ENCODE results near the gene LILRB3. TPM values are rescaled to one million over a fixed set of nuclear protein-coding genes. Genes with fewer than 3 reads are reported as not detected.

LILRB3 gene
- total and polyA plus RNA-seq, 2 donors from 2014 or later: 1.4 to 10.0 TPM

- intact Hi-C loops (cut with DNase I): no loop called here
Measured at GRCh38 chr19:54169149-54169740, 53.6 kb downstream of the LILRB3 start.

DNA sequence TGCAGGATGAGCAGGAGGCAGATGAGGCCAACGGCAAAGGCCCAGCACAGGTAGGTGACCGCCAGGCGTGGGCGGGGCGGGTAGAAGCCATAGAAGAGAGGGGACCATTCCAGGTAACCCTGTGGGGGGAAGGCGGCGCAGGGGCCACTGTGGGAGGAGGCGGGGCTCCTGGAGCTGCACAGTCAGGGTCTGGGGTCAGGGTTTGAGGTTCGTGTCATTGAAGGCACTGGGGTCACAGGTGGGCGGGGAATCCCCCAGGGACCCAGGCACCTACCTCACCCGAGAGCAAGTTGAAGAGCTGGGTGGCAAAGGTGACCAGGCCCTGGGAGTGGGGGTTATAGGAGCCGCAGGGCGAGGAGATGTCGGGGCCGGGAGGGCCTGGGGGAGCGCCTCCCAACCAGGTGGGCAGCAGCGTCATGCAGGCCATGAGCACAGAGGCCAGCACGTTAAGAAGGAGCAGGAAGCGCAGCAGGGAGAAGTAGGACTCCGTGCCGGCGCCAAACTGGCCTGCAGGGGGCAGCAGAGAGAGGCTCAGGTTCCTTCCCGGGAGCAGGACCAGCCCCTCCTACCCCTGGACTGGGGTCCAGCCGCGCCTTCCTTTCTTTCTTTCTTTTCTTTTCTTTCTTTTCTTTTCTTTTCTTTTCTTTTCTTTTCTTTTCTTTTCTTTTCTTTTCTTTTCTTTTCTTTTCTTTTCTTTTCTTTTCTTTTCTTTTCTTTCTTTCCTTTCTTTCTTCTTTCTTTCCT, 54.5 kb downstream of the LILRB3 start:
- intact Hi-C loops (cut with DNase I): no loop called here
- Histone ChIP-seq H3K9ac (ENCODE audit: low read length in 3 of 3) (no peak overlapping the region), H3K36me3 (ENCODE audit: control insufficient read depth in 2 of 3, insufficient read depth in 3 of 3, low read length in 3 of 3) (no peaks in the 10 kb centered on the region), H3K9me3 (ENCODE audit: control insufficient read depth in 2 of 3, insufficient read depth in 1 of 3, low read length in 3 of 3) (no peaks in the 10 kb centered on the region), H3K27me3 (ENCODE audit: control insufficient read depth, insufficient read depth, low read length) (no peaks in the 10 kb centered on the region), H3K4me3 (ENCODE audit: low read length in 3 of 3) (no peak overlapping the region), H3K27ac (ENCODE audit: low read depth in 2 of 2, low read length in 2 of 2) (no peak overlapping the region), H3K4me1 (ENCODE audit: control insufficient read depth in 2 of 3, insufficient read depth in 2 of 3, low read depth in 1 of 3, low read length in 3 of 3) (peaks cover 0 to 3% (median 0%) of the 10 kb centered on the region in 3 donors)
- DNase-seq (peak; percentile 93 to 96 (median 94)), FAIRE-seq (no peak)
- TF ChIP-seq, protein P1, sequence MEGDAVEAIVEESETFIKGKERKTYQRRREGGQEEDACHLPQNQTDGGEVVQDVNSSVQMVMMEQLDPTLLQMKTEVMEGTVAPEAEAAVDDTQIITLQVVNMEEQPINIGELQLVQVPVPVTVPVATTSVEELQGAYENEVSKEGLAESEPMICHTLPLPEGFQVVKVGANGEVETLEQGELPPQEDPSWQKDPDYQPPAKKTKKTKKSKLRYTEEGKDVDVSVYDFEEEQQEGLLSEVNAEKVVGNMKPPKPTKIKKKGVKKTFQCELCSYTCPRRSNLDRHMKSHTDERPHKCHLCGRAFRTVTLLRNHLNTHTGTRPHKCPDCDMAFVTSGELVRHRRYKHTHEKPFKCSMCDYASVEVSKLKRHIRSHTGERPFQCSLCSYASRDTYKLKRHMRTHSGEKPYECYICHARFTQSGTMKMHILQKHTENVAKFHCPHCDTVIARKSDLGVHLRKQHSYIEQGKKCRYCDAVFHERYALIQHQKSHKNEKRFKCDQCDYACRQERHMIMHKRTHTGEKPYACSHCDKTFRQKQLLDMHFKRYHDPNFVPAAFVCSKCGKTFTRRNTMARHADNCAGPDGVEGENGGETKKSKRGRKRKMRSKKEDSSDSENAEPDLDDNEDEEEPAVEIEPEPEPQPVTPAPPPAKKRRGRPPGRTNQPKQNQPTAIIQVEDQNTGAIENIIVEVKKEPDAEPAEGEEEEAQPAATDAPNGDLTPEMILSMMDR (IDR thresholded peaks at IDR 0.05; ENCODE audit: borderline replicate concordance, extremely low read depth, insufficient read depth): peak; percentile 87

More at GRCh38 chr19:54169149-54169740, 53.6 kb downstream of the LILRB3 start:
- Histone ChIP-seq H3K4me3 (ENCODE audit: low read length in 3 of 3) (no peak overlapping the region), H3K9me3 (ENCODE audit: control insufficient read depth in 2 of 3, insufficient read depth in 1 of 3, low read length in 3 of 3) (no peaks in the 10 kb centered on the region), H3K36me3 (ENCODE audit: control insufficient read depth in 2 of 3, insufficient read depth in 3 of 3, low read length in 3 of 3) (no peaks in the 10 kb centered on the region), H3K4me1 (ENCODE audit: control insufficient read depth in 2 of 3, insufficient read depth in 2 of 3, low read depth in 1 of 3, low read length in 3 of 3) (peaks cover 0 to 3% (median 0%) of the 10 kb centered on the region in 3 donors), H3K27me3 (ENCODE audit: control insufficient read depth, insufficient read depth, low read length) (no peaks in the 10 kb centered on the region), H3K27ac (ENCODE audit: low read depth in 2 of 2, low read length in 2 of 2) (no peak overlapping the region), H3K9ac (ENCODE audit: low read length in 3 of 3) (no peak overlapping the region)
- FAIRE-seq (no peak), DNase-seq (peak in 2 of 5 donors; percentile 67 to 71)
- TF ChIP-seq, protein P1 (IDR thresholded peaks at IDR 0.05; ENCODE audit: borderline replicate concordance, extremely low read depth, insufficient read depth): no peak

Other genes with a start within 250 kb of the LILRB3 start
- not detected for gene CACNG6, start 231.4 kb downstream of the LILRB3 start, total RNA-seq
- gene CACNG6, start 231.4 kb downstream of the LILRB3 start, polyA plus RNA-seq (ENCODE audit: insufficient read depth, low read depth, low replicate concordance): not detected
- 0.35 TPM for gene VSTM1, start 159.1 kb downstream of the LILRB3 start, total RNA-seq
- gene VSTM1, start 159.1 kb downstream of the LILRB3 start, polyA plus RNA-seq (ENCODE audit: insufficient read depth, low read depth, low replicate concordance): 1.0 TPM
- gene TARM1, start 141.6 kb downstream of the LILRB3 start, total RNA-seq: not detected
- gene TARM1, start 141.6 kb downstream of the LILRB3 start, polyA plus RNA-seq (ENCODE audit: insufficient read depth, low read depth, low replicate concordance): not detected
- 5.1 TPM for gene OSCAR, start 122.2 kb downstream of the LILRB3 start, total RNA-seq
- gene OSCAR, start 122.2 kb downstream of the LILRB3 start, polyA plus RNA-seq (ENCODE audit: insufficient read depth, low read depth, low replicate concordance): 0.77 TPM
- 132 TPM for gene NDUFA3, start 120.2 kb downstream of the LILRB3 start, total RNA-seq
- 1,006 TPM for gene NDUFA3, start 120.2 kb downstream of the LILRB3 start, polyA plus RNA-seq (ENCODE audit: insufficient read depth, low read depth, low replicate concordance)
- 19.2 TPM for gene TFPT, start 107.3 kb downstream of the LILRB3 start, total RNA-seq
- 31.6 TPM for gene TFPT, start 107.3 kb downstream of the LILRB3 start, polyA plus RNA-seq (ENCODE audit: insufficient read depth, low read depth, low replicate concordance)
- 57.2 TPM for gene PRPF31, start 107.3 kb downstream of the LILRB3 start, total RNA-seq
- gene PRPF31, start 107.3 kb downstream of the LILRB3 start, polyA plus RNA-seq (ENCODE audit: insufficient read depth, low read depth, low replicate concordance): 55.9 TPM
- gene CNOT3, start 85.2 kb downstream of the LILRB3 start, total RNA-seq: 38.1 TPM
- gene CNOT3, start 85.2 kb downstream of the LILRB3 start, polyA plus RNA-seq (ENCODE audit: insufficient read depth, low read depth, low replicate concordance): 30.8 TPM
- gene LENG1, start 63.3 kb downstream of the LILRB3 start, total RNA-seq: 8.0 TPM
- gene LENG1, start 63.3 kb downstream of the LILRB3 start, polyA plus RNA-seq (ENCODE audit: insufficient read depth, low read depth, low replicate concordance): 12.2 TPM
- 98.9 TPM for gene TMC4, start 49.8 kb downstream of the LILRB3 start, total RNA-seq
- gene TMC4, start 49.8 kb downstream of the LILRB3 start, polyA plus RNA-seq (ENCODE audit: insufficient read depth, low read depth, low replicate concordance): 64.6 TPM
- 64.4 TPM for gene MBOAT7, start 33.4 kb downstream of the LILRB3 start, total RNA-seq
- gene MBOAT7, start 33.4 kb downstream of the LILRB3 start, polyA plus RNA-seq (ENCODE audit: insufficient read depth, low read depth, low replicate concordance): 41.6 TPM
- gene TSEN34, start 31.7 kb downstream of the LILRB3 start, total RNA-seq: 33.8 TPM
- gene TSEN34, start 31.7 kb downstream of the LILRB3 start, polyA plus RNA-seq (ENCODE audit: insufficient read depth, low read depth, low replicate concordance): 51.0 TPM
- 1,209 TPM for gene RPS9, start 22.1 kb downstream of the LILRB3 start, total RNA-seq
- 2,020 TPM for gene RPS9, start 22.1 kb downstream of the LILRB3 start, polyA plus RNA-seq (ENCODE audit: insufficient read depth, low read depth, low replicate concordance)
- 2.9 TPM for gene LILRA6, start 19.8 kb upstream of the LILRB3 start, total RNA-seq
- gene LILRA6, start 19.8 kb upstream of the LILRB3 start, polyA plus RNA-seq (ENCODE audit: insufficient read depth, low read depth, low replicate concordance): not detected
- gene LILRB5, start 34.3 kb upstream of the LILRB3 start, total RNA-seq: 5.9 TPM
- 1.1 TPM for gene LILRB5, start 34.3 kb upstream of the LILRB3 start, polyA plus RNA-seq (ENCODE audit: insufficient read depth, low read depth, low replicate concordance)
- gene LILRB2, start 58.1 kb upstream of the LILRB3 start, total RNA-seq: 11.5 TPM
- gene LILRB2, start 58.1 kb upstream of the LILRB3 start, polyA plus RNA-seq (ENCODE audit: insufficient read depth, low read depth, low replicate concordance): 1.9 TPM
- gene LILRA5, start 90.2 kb upstream of the LILRB3 start, total RNA-seq: 5.9 TPM
- gene LILRA5, start 90.2 kb upstream of the LILRB3 start, polyA plus RNA-seq (ENCODE audit: insufficient read depth, low read depth, low replicate concordance): 1.4 TPM
- 0.69 TPM for gene LILRA4, start 116.2 kb upstream of the LILRB3 start, total RNA-seq
- not detected for gene LILRA4, start 116.2 kb upstream of the LILRB3 start, polyA plus RNA-seq (ENCODE audit: insufficient read depth, low read depth, low replicate concordance)
- 41.9 TPM for gene LAIR1, start 141.9 kb upstream of the LILRB3 start, total RNA-seq
- 4.1 TPM for gene LAIR1, start 141.9 kb upstream of the LILRB3 start, polyA plus RNA-seq (ENCODE audit: insufficient read depth, low read depth, low replicate concordance)
- gene TTYH1, start 192.5 kb upstream of the LILRB3 start, total RNA-seq: 1.5 TPM
- gene TTYH1, start 192.5 kb upstream of the LILRB3 start, polyA plus RNA-seq (ENCODE audit: insufficient read depth, low read depth, low replicate concordance): 1.9 TPM
- gene LENG8, start 226.2 kb upstream of the LILRB3 start, total RNA-seq: 208 TPM
- 48.6 TPM for gene LENG8, start 226.2 kb upstream of the LILRB3 start, polyA plus RNA-seq (ENCODE audit: insufficient read depth, low read depth, low replicate concordance)
- gene LENG9, start 240.8 kb upstream of the LILRB3 start, total RNA-seq: 6.8 TPM
- 2.0 TPM for gene LENG9, start 240.8 kb upstream of the LILRB3 start, polyA plus RNA-seq (ENCODE audit: insufficient read depth, low read depth, low replicate concordance)

Measured in kidney (tissue), 14 donors.